SK-N-MC (cell line): ENCODE results near the gene SNRPD3.

Experiments
- EZH2 ChIP-seq: fragments of 200-600 bp; sonication (generic); IDR thresholded peaks from one replicate; pipeline ENCODE4 v1.6.1; 2017; ENCODE audit warnings: antibody characterized with exemption
- POLR2AphosphoS5 ChIP-seq: IDR thresholded peaks from 2 replicates; pipeline ENCODE4 v1.6.1; 2012; ENCODE audit warnings: mild to moderate bottlenecking, low read depth, low read length, borderline replicate concordance

DNA sequence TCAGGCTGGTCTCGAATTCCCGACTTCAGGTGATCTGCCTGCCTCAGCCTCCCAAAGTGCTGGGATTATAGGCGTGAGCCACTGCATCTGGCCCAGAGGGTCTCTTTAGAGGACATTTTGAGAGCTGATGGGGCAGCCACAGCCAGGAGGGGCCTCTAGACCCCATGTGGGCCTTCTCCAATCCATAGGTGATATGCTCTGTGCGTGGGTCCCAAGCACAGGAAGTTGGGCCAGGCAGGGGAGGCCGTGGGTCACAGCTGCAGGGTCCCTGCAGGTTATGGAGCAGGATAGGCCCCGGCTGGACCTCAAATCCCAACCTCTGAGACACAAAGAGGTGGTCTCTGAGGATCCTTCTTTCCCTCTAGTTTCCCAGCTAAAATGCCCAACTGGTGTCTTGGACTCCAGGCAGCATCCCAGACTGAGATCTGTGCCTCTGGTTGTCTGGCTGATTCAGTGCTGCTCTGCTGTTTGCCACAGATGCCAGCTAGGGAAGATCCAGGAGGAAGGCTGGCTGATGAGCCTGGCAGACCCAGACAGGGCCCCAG is 35.6 kb downstream of the SNRPD3 start:
- TF ChIP-seq POLR2AphosphoS5 = no peak
- no peak for TF ChIP-seq EZH2
